Bone marrow (tissue), 2 donors: ENCODE data around the gene ARHGAP31.
A peak's percentile ranks its signal among the peaks of the same experiment; 100 is the strongest.
"Not testable (repeated sequence)": the region's sequence is repeated elsewhere in the genome, so short reads cannot be mapped to it uniquely, and the experiment has no call there.

Source experiments
- DNase-seq, 2 donors: peaks; one replicate each; lab custom pipeline; 2025; lab: John Stamatoyannopoulos, UW

Gene ARHGAP31

GRCh38 chr3:119293871-119294695 lies at the start of gene ARHGAP31:
ARHGAP31 (plus strand) TSS chr3:119294383; CDS start chr3:119294905, 522 bp downstream.
- DNase-seq, result peak; percentile 59 to 75

GRCh38 chr3:119245778-119246177 lies 48.4 kb upstream of the ARHGAP31 start:
- DNase-seq, result no peak

- no peak for DNase-seq
Observed at GRCh38 chr3:119255214-119255613, 39.0 kb upstream of the ARHGAP31 start.

GRCh38 chr3:119257111-119257510 lies 37.1 kb upstream of the ARHGAP31 start:
- no peak for DNase-seq

GRCh38 chr3:119257654-119258410 lies 36.4 kb upstream of the ARHGAP31 start:
- no peak for DNase-seq

GRCh38 chr3:119258915-119259314 lies 35.3 kb upstream of the ARHGAP31 start:
- peak in 1 of 2 donors; percentile 28 for DNase-seq

- DNase-seq, result no peak
Observed at GRCh38 chr3:119259821-119260220, 34.4 kb upstream of the ARHGAP31 start.

GRCh38 chr3:119261055-119261454 lies 33.1 kb upstream of the ARHGAP31 start:
- DNase-seq, result no peak

- not testable (repeated sequence) for DNase-seq
Observed at GRCh38 chr3:119270212-119270611, 24.0 kb upstream of the ARHGAP31 start.

- DNase-seq, result no peak
Observed at GRCh38 chr3:119276680-119277079, 17.5 kb upstream of the ARHGAP31 start.

- DNase-seq, result no peak
Observed at GRCh38 chr3:119279101-119279554, 15.1 kb upstream of the ARHGAP31 start.

GRCh38 chr3:119279584-119280243 lies 14.5 kb upstream of the ARHGAP31 start:
- DNase-seq, result no peak

GRCh38 chr3:119288669-119289403 lies 5.3 kb upstream of the ARHGAP31 start:
- no peak for DNase-seq

- peak in 1 of 2 donors; percentile 25 for DNase-seq
Observed at GRCh38 chr3:119289404-119289770, 4.8 kb upstream of the ARHGAP31 start.

- no peak for DNase-seq
Observed at GRCh38 chr3:119290613-119291012, 3.6 kb upstream of the ARHGAP31 start.

- no peak for DNase-seq
Observed at GRCh38 chr3:119291062-119291700, 3.0 kb upstream of the ARHGAP31 start.

- no peak for DNase-seq
Observed at GRCh38 chr3:119292666-119293065, 1.5 kb upstream of the ARHGAP31 start.

GRCh38 chr3:119293105-119293870 lies 895 bp upstream of the ARHGAP31 start:
- no peak for DNase-seq

- peak in 1 of 2 donors; percentile 22 for DNase-seq
Observed at GRCh38 chr3:119294696-119295671, 801 bp downstream of the ARHGAP31 start.
